HEK293 (cell line): Measurements from ENCODE around the gene EIPR1.

ENCODE experiments used
- CTCF ChIA-PET: fragments of 350-600 bp; formaldehyde crosslinking; extraction: SDS; loops from one replicate; lab custom pipeline; 2021; ENCODE audit warnings: antibody characterized with exemption; lab: Yijun Ruan, JAX
- POLR2A ChIA-PET: fragments of 300-600 bp; formaldehyde crosslinking; extraction: SDS; loops from one replicate; lab custom pipeline; 2020; ENCODE audit warnings: antibody characterized with exemption, inconsistent platforms; lab: Yijun Ruan, JAX
- H3K27ac ChIP-seq: fragments of 200-500 bp; sonication (Bioruptor generic); 2 replicates; pipeline ENCODE4 v1.5.1; 2014; ENCODE audit warnings: low read depth, low read length, control low read depth, inconsistent platforms; ENCODE audit errors: extremely low read depth
- H3K36me3 ChIP-seq, 2 experiments: fragments of 200-500 bp in 1 of 2; sonication (Bioruptor generic) in 1 of 2; 1 replicate in 1 of 2; 2 replicates in 1 of 2; pipeline ENCODE4 v1.5.1; 2014 to 2017; ENCODE audit warnings: inconsistent platforms in 2 of 2, low read length in 2 of 2; ENCODE audit not compliant: control insufficient read depth in 2 of 2, insufficient read depth in 1 of 2
- H3K4me1 ChIP-seq: fragments of 200-500 bp; sonication (Bioruptor generic); 2 replicates; pipeline ENCODE4 v1.5.1; 2014; ENCODE audit warnings: mild to moderate bottlenecking, low read length, inconsistent platforms; ENCODE audit not compliant: control insufficient read depth, insufficient read depth
- H3K4me3 ChIP-seq: 2 replicates; pipeline ENCODE4 v1.5.1; 2011; ENCODE audit warnings: low read depth, mild to moderate bottlenecking, control low read depth, low read length, moderate library complexity
- H3K9me3 ChIP-seq: fragments of 200-500 bp; sonication (Bioruptor generic); 2 replicates; pipeline ENCODE4 v1.5.1; 2014; ENCODE audit warnings: low read depth, low read length, inconsistent platforms; ENCODE audit not compliant: control insufficient read depth, insufficient read depth
- BCL11A ChIP-seq: fragments of 450-650 bp; formaldehyde crosslinking; IDR thresholded peaks from 2 replicates; pipeline ENCODE4 v1.5.1; 2016; ENCODE audit warnings: low read depth, missing biosample characterization, missing genetic modification characterization
- KLF9 ChIP-seq: fragments of 450-650 bp; formaldehyde crosslinking; IDR thresholded peaks from 2 replicates; pipeline ENCODE4 v1.5.1; 2016; ENCODE audit warnings: missing biosample characterization, missing genetic modification characterization, low read depth
- SALL2 ChIP-seq: fragments of 450-650 bp; formaldehyde crosslinking; IDR thresholded peaks from 2 replicates; pipeline ENCODE4 v1.5.0; 2017; ENCODE audit warnings: missing biosample characterization, mild to moderate bottlenecking, missing genetic modification characterization, borderline replicate concordance
- SP7 ChIP-seq: fragments of 450-650 bp; formaldehyde crosslinking; IDR thresholded peaks from 2 replicates; pipeline ENCODE4 v1.5.1; 2016; ENCODE audit warnings: missing biosample characterization, missing genetic modification characterization
- ZFP69B ChIP-seq: fragments of 450-650 bp; formaldehyde crosslinking; IDR thresholded peaks from 2 replicates; pipeline ENCODE4 v1.5.1; 2016; ENCODE audit warnings: missing biosample characterization, missing genetic modification characterization
- ZNF114 ChIP-seq: fragments of 450-650 bp; formaldehyde crosslinking; IDR thresholded peaks from 2 replicates; pipeline ENCODE4 v1.5.0; 2017; ENCODE audit warnings: missing biosample characterization, missing genetic modification characterization
- ZNF132 ChIP-seq: fragments of 450-650 bp; formaldehyde crosslinking; IDR thresholded peaks from 2 replicates; pipeline ENCODE4 v1.5.1; 2017; ENCODE audit warnings: missing biosample characterization, missing genetic modification characterization, borderline replicate concordance
- ZNF473 ChIP-seq: fragments of 450-650 bp; formaldehyde crosslinking; IDR thresholded peaks from 2 replicates; pipeline ENCODE4 v1.5.1; 2017; ENCODE audit warnings: missing biosample characterization, missing genetic modification characterization
- ZNF560 ChIP-seq: fragments of 450-650 bp; formaldehyde crosslinking; IDR thresholded peaks from 2 replicates; pipeline ENCODE4 v1.5.1; 2017; ENCODE audit warnings: missing biosample characterization, missing genetic modification characterization, borderline replicate concordance
- ZNF585B ChIP-seq: fragments of 450-650 bp; formaldehyde crosslinking; IDR thresholded peaks from 2 replicates; pipeline ENCODE4 v1.5.1; 2016; ENCODE audit warnings: missing biosample characterization, missing genetic modification characterization
- ZNF664 ChIP-seq: fragments of 450-650 bp; formaldehyde crosslinking; IDR thresholded peaks from 2 replicates; pipeline ENCODE4 v1.5.1; 2016; ENCODE audit warnings: missing biosample characterization, missing genetic modification characterization
- ZNF670 ChIP-seq: fragments of 450-650 bp; formaldehyde crosslinking; IDR thresholded peaks from 2 replicates; pipeline ENCODE4 v1.5.1; 2016; ENCODE audit warnings: missing biosample characterization, missing genetic modification characterization, low read depth
- ZNF791 ChIP-seq: fragments of 450-650 bp; formaldehyde crosslinking; IDR thresholded peaks from 2 replicates; pipeline ENCODE4 v1.5.1; 2016; ENCODE audit warnings: missing biosample characterization, missing genetic modification characterization
- TF ChIP-seq, protein P1 (sequence below): fragments of 450-650 bp; formaldehyde crosslinking; IDR thresholded peaks from 2 replicates; pipeline ENCODE4 v1.5.1; 2016; ENCODE audit warnings: missing biosample characterization, missing genetic modification characterization
- TF ChIP-seq, protein P2 (sequence below): fragments of 450-650 bp; formaldehyde crosslinking; IDR thresholded peaks from 2 replicates; pipeline ENCODE4 v1.5.1; 2016; ENCODE audit warnings: missing biosample characterization, missing genetic modification characterization

The EIPR1 gene

DNA sequence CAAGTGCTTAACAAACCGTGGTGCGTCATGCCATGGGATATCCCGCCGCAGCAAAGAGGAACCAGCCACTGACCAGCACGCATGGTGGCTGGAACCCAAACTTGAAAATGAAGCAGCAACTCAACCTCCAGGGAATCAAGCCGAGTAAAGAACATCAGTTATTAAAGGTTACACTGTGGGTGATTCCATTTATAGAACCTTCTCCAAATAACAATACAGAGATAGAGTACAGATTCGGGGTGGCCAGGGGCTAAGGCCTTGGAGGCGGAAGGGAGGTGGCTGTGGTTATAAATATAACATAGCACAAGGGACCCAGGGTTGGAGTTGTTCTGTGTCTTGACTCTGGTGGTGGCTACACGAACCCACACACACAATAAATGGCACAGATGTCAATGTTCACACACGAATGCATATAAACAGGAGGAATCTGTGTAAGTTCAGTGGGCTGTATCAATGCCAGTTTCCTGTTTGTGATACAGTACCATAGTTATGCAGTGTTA, 123.1 kb downstream of the EIPR1 start:
- no peaks in the 10 kb centered on the region for H3K4me1 ChIP-seq
- H3K9me3 ChIP-seq: no peaks in the 10 kb centered on the region
- ChIA-PET POLR2A (no interaction called here), CTCF (no interaction called here)
- H3K4me3 ChIP-seq: no peak overlapping the region
- TF ChIP-seq ZNF560 (tag by site-specific recombination) (no peak), ZNF132 (tag by site-specific recombination) (no peak), BCL11A (tag by site-specific recombination) (no peak), ZNF473 (no peak), ZNF791 (tag by site-specific recombination) (no peak), SALL2 (no peak)
- peaks cover 0 to 6% of the 10 kb centered on the region in 2 experiments; a peak in 1 of 3 replicates for H3K36me3 ChIP-seq
- H3K27ac ChIP-seq: no peak overlapping the region

DNA sequence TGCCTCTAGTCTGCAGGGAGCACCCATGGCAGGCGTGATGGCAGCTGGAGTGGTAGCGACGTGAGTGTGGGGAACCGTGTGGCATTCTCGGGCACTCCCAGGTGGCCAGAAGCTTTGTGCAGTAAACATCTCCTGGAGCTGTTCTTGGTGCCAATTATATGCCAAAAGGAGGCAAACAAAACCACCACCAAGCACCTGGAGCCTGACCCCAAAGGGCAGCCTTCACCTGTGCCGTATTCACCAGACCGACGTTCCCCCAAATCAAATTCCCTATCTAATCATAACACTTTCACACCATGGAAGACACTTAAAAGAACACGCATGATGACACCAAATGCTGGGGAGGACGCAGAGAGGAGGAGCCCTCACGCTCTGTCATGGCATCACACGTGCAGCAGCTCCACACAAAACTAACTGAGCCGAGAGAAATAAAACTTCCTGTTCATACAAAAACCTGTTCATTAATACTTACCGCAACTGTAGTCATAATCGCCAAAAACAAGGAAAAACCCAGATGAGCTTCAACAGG, 123.6 kb downstream of the EIPR1 start:
- H3K27ac ChIP-seq: no peak overlapping the region
- POLR2A ChIA-PET: no interaction called here
- CTCF ChIA-PET: no interaction called here

DNA sequence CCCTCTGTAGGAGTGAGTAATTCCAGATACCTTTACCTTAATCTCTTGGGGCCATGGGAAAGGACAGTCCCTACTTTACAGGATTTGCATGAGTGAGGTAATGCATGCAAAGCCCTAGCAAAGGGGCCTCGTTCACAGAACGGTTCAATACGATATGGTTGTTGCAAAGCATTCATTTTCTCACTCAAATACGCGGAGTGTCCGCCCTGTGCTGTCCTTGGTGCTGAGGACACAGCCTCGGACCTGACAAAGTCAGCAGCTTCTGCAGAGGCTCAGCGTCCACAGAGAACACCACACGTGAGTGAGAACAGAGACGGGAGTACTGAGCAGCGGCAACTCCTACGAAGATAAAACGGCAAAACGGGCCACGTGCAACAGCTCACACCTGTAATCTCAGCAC, 125.7 kb downstream of the EIPR1 start:
- no peaks in the 10 kb centered on the region for H3K9me3 ChIP-seq
- TF ChIP-seq, protein P1, sequence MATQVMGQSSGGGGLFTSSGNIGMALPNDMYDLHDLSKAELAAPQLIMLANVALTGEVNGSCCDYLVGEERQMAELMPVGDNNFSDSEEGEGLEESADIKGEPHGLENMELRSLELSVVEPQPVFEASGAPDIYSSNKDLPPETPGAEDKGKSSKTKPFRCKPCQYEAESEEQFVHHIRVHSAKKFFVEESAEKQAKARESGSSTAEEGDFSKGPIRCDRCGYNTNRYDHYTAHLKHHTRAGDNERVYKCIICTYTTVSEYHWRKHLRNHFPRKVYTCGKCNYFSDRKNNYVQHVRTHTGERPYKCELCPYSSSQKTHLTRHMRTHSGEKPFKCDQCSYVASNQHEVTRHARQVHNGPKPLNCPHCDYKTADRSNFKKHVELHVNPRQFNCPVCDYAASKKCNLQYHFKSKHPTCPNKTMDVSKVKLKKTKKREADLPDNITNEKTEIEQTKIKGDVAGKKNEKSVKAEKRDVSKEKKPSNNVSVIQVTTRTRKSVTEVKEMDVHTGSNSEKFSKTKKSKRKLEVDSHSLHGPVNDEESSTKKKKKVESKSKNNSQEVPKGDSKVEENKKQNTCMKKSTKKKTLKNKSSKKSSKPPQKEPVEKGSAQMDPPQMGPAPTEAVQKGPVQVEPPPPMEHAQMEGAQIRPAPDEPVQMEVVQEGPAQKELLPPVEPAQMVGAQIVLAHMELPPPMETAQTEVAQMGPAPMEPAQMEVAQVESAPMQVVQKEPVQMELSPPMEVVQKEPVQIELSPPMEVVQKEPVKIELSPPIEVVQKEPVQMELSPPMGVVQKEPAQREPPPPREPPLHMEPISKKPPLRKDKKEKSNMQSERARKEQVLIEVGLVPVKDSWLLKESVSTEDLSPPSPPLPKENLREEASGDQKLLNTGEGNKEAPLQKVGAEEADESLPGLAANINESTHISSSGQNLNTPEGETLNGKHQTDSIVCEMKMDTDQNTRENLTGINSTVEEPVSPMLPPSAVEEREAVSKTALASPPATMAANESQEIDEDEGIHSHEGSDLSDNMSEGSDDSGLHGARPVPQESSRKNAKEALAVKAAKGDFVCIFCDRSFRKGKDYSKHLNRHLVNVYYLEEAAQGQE (tag by site-specific recombination): peak; percentile 83
- no peak for TF ChIP-seq ZFP69B
- no peak overlapping the region for H3K4me3 ChIP-seq
- H3K36me3 ChIP-seq: no peaks in the 10 kb centered on the region; a peak in 1 of 3 replicates
- ChIA-PET CTCF (interaction anchor here (0.6 kb wide), 1 partner anchor 400 kb away, joined by 3 read pairs; no protein-coding TSS in a partner anchor), POLR2A (no interaction called here)
- H3K4me1 ChIP-seq: no peaks in the 10 kb centered on the region
- H3K27ac ChIP-seq: no peak overlapping the region

More for the DNA sequence above, 123.6 kb downstream of the EIPR1 start:
- Histone ChIP-seq H3K4me3 (no peak overlapping the region), H3K4me1 (no peaks in the 10 kb centered on the region), H3K9me3 (no peaks in the 10 kb centered on the region), H3K36me3 (peaks cover 0 to 6% of the 10 kb centered on the region in 2 experiments; a peak in 1 of 3 replicates)
- TF ChIP-seq ZNF664: no peak
- TF ChIP-seq, protein P2, sequence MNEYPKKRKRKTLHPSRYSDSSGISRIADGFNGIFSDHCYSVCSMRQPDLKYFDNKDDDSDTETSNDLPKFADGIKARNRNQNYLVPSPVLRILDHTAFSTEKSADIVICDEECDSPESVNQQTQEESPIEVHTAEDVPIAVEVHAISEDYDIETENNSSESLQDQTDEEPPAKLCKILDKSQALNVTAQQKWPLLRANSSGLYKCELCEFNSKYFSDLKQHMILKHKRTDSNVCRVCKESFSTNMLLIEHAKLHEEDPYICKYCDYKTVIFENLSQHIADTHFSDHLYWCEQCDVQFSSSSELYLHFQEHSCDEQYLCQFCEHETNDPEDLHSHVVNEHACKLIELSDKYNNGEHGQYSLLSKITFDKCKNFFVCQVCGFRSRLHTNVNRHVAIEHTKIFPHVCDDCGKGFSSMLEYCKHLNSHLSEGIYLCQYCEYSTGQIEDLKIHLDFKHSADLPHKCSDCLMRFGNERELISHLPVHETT: no peak
- no peak for TF ChIP-seq KLF9 (tag by site-specific recombination)
- TF ChIP-seq SP7 (tag by site-specific recombination): no peak
- no peak for TF ChIP-seq ZNF670 (tag by site-specific recombination)

DNA sequence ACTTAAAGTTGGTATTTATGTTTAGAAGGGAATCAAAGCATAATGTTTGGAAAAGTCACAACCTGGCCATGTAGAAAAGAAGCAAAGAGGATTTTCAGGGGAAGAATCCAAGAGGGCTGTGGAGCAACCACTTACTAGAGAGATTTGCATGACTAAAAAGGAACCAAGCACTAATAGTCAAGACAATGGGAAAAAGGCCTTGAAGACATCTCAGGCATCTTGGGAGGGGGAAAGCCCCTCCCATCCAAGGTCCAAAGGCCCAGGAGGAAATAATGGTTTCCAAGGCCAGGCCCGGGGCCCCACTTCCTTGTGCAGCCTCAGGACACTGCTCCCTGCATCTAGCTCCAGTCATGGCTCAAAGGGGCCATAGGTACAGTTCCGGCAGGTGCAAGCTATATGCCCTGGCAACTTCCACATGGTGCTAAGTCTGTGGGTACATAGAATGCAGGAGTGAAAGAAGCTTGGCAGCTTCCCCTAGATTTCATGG, 128.1 kb downstream of the EIPR1 start:
- H3K27ac ChIP-seq: no peak overlapping the region
- POLR2A ChIA-PET: no interaction called here
- H3K36me3 ChIP-seq: no peaks in the 10 kb centered on the region; a peak in 1 of 3 replicates
- CTCF ChIA-PET: no interaction called here
- no peak overlapping the region for H3K4me3 ChIP-seq
- no peaks in the 10 kb centered on the region for H3K9me3 ChIP-seq
- no peaks in the 10 kb centered on the region for H3K4me1 ChIP-seq
- TF ChIP-seq ZNF114 (tag by site-specific recombination) (no peak), ZNF585B (tag by site-specific recombination) (peak; percentile 59)
